GM13976 (cell line): ENCODE data around the gene ERLIN1.

Experiments used
- DNase-seq: peaks from one replicate; pipeline ENCODE4 v3.0.0; 2012; ENCODE audit warnings: low spot score
- CTCF ChIP-seq: IDR thresholded peaks from 2 replicates; pipeline ENCODE4 v1.5.1; 2012; ENCODE audit warnings: borderline replicate concordance, mild to moderate bottlenecking; ENCODE audit not compliant: insufficient read depth; ENCODE audit errors: extremely low read depth, missing control alignments, control extremely low read depth
- in situ Hi-C: fragments of 300-500 bp; cut with MboI; formaldehyde crosslinking; loops from one replicate; pipeline ENCODE4 v1.12.0; 2022; ENCODE audit warnings: low sequenced_read_pairs, mixed read lengths, inconsistent platforms; ENCODE audit not compliant: unreplicated experiment

The ERLIN1 gene

GRCh38 chr10:100114976-100115770 lies 70.7 kb downstream of the ERLIN1 start:
- in situ Hi-C loops, result no loop called here
- no peak for DNase-seq
- no peak for TF ChIP-seq CTCF

DNA sequence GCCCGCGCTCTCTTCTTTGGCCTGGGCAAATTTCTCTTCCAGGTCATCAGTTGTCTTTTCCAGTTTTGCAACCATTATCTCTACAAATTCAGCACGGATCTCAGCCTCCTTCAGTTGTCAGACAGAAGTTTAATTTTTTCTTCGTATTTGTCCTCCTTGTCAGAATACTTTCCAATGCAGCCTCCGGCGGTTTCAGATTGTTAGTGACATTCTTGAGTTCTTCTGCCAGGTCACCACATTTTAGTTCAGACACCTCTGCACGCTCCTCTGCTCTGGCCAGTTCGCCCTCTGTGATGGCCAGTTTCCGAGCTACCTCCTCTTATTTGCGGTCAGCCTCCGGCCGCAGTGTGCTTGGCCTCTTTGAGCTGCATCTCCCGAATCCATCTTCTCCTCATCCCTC lies 71.4 kb downstream of the ERLIN1 start:
- in situ Hi-C loops, result no loop called here
- no peak for TF ChIP-seq CTCF
- DNase-seq, result no peak

DNA sequence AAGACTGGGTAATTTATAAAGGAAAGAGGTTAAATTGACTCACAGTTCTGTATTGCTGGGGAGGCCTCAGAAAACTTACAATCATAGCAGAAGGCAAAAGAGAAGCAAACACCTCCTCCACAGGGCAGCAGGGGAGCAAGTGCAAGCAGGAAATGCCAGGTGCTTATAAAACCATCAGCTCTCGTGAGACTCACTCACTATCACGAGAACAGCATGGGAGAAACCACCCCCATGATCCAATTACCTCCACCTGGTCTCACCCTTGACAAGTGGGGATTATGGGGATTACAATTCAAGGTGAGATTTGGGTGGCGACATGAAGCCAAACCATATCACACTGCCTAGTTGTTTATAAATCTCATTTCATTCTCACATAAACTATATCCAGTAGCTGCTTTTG lies 76.2 kb downstream of the ERLIN1 start:
- in situ Hi-C loops, result no loop called here
- no peak for DNase-seq

GRCh38 chr10:100106865-100107264 lies 79.0 kb downstream of the ERLIN1 start:
- in situ Hi-C loops, result no loop called here
- no peak for DNase-seq
- TF ChIP-seq CTCF, result no peak

More for the DNA sequence above, 76.2 kb downstream of the ERLIN1 start:
- no peak for TF ChIP-seq CTCF

DNA sequence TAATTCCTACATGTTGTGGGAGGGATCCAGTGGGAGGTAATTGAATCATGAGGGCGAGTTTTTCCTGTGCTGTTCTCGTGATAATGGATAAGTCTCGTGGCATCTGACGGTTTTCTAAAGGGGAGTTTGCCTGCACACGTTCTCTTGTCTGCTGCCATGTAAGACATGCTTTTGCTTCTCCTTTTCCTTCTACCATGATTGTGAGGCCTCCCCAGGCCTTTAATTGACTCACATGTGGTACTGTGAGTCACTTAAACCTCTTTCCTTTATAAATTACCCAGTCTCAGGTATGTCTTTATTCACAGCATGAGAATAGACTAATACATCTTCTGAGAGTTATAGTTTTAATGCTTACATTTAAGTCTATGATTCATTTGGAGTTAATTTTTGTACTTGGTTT lies 81.5 kb downstream of the ERLIN1 start:
- in situ Hi-C loops, result no loop called here
- no peak for TF ChIP-seq CTCF
- no peak for DNase-seq

- in situ Hi-C loops, result no loop called here
- DNase-seq, result no peak
These were observed 82.2 kb downstream of the ERLIN1 start for GRCh38 chr10:100103581-100103980.

More at GRCh38 chr10:100103581-100103980, 82.2 kb downstream of the ERLIN1 start:
- no peak for TF ChIP-seq CTCF
